Measurements from ENCODE around the gene FBXL15.

The FBXL15 gene

GRCh38 chr10:102465466-102465865 is 44.8 kb downstream of the FBXL15 start:
- H3K4me3 ChIP-seq (ENCODE audit: low read depth, low read length) = no peak overlapping the region
- no peak for TF ChIP-seq CTCF (IDR thresholded peaks at IDR 0.05; ENCODE audit: control insufficient read depth, extremely low read depth, insufficient read depth)
- DNase-seq (ENCODE audit: low read depth) = no peak

- no peak for TF ChIP-seq CTCF (IDR thresholded peaks at IDR 0.05; ENCODE audit: control insufficient read depth, extremely low read depth, insufficient read depth)
- DNase-seq (ENCODE audit: low read depth) = no peak
- H3K4me3 ChIP-seq (ENCODE audit: low read depth, low read length) = no peak overlapping the region
Observed at GRCh38 chr10:102467318-102467717, 46.7 kb downstream of the FBXL15 start.

DNA sequence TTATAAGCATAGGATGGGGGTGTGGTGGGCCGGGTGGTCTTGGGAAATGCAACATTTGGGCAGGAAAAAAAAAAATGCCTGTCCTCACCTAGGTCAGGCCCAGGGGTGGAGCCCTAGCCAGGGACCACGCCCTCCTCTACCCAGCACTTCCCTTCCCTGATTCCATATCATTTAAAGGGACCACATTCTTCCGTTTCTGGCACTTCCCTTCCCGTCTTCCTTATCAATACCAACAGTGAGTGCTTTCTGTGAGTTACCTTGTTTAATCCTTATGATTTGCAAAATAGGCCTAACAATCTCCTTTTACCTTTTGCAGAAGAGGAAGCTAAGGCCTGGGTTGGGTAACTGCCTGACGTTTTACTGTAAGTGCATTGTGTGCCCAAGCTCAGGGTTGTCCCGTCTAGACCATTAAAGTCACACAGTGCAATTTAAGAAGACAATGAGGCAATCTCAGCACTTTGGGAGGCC is 47.4 kb downstream of the FBXL15 start:
- no peak overlapping the region for H3K4me3 ChIP-seq (ENCODE audit: low read depth, low read length)
- DNase-seq (ENCODE audit: low read depth) = no peak
- TF ChIP-seq CTCF (IDR thresholded peaks at IDR 0.05; ENCODE audit: control insufficient read depth, extremely low read depth, insufficient read depth) = no peak

GRCh38 chr10:102468683-102469082 is 48.0 kb downstream of the FBXL15 start:
- no peak overlapping the region for H3K4me3 ChIP-seq (ENCODE audit: low read depth, low read length)

GRCh38 chr10:102470579-102471546 is 50.2 kb downstream of the FBXL15 start:
- H3K4me3 ChIP-seq (ENCODE audit: low read depth, low read length) = no peak overlapping the region
- DNase-seq (ENCODE audit: low read depth) = no peak
- no peak for TF ChIP-seq CTCF (IDR thresholded peaks at IDR 0.05; ENCODE audit: control insufficient read depth, extremely low read depth, insufficient read depth)

More at GRCh38 chr10:102468683-102469082, 48.0 kb downstream of the FBXL15 start:
- no peak for TF ChIP-seq CTCF (IDR thresholded peaks at IDR 0.05; ENCODE audit: control insufficient read depth, extremely low read depth, insufficient read depth)
- no peak for DNase-seq (ENCODE audit: low read depth)

Measured in LNCaP clone FGC (cell line).